Body of pancreas (tissue), 4 donors: ENCODE data around the gene MED15.

Experiments
- CTCF ChIP-seq, 7 experiments: fragments of 450-650 bp in 4 of 7; fragments of 200-600 bp in 3 of 7; sonication (generic) in 3 of 7; IDR thresholded peaks; one replicate each; pipeline ENCODE4 v1.5.1; 2016 to 2019; ENCODE audit warnings: antibody characterized with exemption in 7 of 7
- POLR2A ChIP-seq, 3 donors: fragments of 450-650 bp; IDR thresholded peaks; one replicate each; pipeline ENCODE4 v1.6.1; 2016; ENCODE audit warnings: antibody characterized with exemption in 3 of 3, mild to moderate bottlenecking in 2 of 3

- TF ChIP-seq CTCF (IDR thresholded peaks at IDR 0.05) = no peak
- TF ChIP-seq POLR2A (IDR thresholded peaks at IDR 0.05) = no peak
Measured at GRCh38 chr22:20516399-20516798, 9.0 kb downstream of the MED15 start.
